ENCODE data around the gene SEC14L1.
A peak's percentile ranks its signal among the peaks of the same experiment; 100 is the strongest.

SEC14L1 gene

DNA sequence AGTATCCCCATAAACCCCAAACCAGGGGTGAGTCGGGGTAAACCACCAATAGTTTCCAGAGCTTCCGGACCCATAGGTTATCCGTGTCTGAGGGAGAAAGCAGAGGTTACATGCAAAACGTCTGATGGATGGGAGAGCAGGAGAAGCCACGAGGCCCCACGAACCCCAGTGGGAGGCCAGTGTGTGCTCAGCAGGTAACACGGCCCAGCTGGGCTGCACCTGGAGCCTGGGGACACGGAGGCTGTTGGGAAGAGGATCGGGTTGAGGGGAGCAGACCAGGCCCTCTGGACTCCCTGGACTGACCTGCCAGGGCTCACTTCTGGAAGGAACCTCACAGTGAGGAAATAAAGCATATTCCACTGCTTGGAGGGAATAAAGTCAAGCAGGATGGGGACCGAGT lies 78.1 kb downstream of the SEC14L1 start:
- no peak for DNase-seq

DNA sequence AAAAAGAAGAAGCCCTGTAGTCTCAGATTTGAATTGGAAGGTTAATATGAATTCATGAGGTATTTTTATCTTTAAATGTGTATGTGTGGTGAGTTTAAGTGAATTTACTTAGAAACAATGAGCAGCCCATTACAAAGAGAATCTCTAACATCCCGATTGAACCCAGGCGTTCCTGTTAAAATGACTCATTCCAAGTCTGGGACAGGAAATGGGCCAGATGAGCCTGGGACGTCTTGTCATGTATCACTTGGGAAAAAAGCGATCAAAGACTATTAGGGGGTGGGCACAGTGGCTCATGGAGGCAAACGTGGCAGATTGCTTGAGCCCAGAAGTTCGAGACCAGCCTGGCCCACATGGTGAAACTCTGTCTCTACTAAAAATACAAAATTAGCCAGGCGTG lies 81.6 kb downstream of the SEC14L1 start:
- no peak for DNase-seq

DNA sequence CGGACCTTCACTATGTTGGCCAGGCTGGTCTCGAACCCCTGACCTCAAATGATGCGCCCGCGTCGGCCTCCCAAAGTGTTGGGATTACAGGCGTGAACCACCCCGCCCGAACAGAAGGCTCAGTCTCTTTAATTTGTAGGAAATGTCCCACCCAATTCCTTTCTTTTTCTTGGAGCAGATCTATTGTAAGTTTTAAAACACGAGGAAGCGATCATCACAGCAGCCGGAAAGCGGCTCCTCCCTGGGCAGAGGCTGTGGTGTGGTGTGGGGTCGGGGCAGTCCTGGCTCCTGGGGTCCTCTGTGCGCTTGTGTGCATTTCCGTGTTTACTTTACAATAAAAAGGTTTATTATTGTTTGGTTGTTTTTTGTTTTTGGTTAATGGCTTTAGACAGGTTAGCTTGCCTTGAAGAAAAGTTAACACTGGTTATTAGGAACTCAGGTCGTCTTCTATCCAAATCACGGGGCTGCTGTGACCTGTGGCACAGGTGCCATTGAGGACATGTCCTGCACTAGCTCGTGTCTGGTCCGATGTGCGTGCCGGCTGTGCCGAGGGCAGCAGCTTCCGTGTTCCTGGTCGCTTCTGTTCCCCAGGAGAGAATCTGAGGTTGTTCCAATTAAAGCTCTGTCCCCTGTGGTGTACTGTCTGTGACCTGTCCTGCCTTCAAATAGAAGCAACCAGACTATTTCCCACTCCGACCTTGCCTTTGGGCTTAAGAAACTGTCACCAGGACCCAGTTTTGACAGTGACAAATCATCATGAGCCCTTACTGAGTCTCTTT lies 83.1 kb downstream of the SEC14L1 start:
- no peak for DNase-seq

DNA sequence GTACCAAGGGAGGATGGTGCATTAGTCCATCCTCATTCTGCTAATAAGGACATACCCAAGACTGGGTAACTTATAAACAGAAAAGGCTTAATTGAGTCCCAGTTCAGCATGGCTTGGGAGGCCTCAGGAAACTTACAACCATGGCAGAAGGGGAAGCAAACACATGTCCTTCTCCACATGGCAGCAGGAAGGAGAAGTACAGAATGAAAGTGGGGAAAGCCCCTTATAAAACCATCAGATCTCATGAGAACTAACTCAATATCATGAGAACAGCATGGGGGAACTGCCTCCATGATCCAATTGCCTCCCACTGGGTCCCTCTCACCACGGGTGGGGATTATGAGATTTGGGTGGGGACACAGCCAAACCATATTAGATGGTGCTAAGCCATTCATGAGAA lies 84.5 kb downstream of the SEC14L1 start:
- no peak for DNase-seq

DNA sequence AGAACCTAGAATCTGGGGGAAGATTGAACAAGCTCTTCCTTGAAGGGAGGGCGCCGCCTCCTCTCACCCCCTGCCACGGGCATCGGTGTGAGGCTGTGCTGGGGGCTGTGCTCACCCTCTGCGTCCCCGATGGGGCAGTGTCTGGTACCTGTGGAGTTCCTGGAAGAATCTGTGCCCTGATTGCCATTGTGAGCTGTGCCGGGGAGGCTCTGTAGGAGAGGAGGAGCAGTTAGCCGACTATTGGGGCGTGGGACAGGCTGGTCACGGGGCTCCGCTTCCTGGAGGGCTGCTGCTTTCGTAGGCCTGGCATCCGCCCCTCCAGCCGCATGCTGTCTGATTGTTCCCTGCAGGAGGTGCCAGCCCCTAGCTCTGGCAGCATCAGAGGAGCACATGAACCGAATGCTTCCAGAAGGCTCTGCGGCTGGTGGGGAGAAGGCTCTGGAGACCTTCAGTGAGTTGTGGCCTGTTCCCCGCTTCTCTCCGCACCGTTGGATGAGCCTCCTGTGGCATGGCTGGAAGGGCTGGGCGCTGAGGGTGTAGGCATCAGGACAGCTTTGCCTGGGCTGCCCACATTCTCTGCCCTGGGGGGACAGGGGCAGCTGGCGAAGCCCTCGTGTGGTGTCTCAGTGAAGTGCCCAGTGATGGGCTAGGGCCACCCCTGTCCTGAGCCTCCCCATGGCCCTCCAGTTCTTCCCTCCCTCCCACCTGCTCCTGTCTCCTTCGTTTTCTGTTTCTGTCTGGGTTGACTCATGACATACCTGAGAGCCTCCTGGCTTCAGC lies 86.9 kb downstream of the SEC14L1 start:
- no peak for DNase-seq

DNA sequence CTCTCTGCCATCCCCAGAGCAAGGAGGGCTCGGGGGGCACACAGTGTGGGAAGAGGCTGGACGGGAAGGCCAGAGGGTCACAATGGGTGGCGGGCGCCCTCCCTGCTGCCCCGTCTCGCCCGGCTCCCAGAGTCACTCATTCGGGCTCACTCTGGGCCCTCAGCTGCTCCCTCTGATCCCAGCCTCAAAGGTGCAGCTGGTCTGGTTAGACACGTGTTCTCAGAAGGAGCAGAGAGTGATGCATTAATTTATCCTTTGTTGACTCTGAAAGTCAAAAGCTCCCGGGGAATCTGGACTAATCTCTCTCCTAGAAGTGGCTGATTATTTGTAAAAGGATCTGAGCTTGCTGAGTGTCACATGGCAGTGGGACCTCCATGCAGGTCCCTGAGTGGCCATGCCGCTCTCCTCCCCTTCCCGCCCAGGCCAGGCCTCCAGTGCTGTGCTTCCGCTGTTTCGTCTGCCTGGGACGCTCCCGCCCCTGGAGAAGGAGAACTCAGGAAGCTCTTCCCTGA lies 87.5 kb downstream of the SEC14L1 start:
- no peak for DNase-seq

DNA sequence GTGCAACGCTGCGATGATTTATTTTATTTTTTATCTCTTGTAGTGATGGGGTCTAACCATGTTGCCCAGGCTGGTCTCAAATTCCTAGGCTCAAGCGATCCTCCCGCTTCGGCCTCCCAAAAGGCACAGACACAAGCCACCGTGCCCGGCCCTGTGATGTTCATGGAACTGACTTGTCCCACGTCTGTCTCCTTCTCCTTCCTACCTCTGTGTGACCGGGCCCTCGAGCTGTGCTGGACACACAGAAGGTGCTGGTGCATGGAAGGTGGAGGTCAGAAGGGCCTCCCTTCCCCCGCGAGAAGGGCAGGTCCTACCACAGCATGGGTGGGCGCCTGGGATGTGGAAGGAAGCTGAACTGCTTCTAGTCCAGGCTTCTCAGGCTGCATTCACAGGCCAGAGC lies 88.0 kb downstream of the SEC14L1 start:
- DNase-seq: no peak

DNA sequence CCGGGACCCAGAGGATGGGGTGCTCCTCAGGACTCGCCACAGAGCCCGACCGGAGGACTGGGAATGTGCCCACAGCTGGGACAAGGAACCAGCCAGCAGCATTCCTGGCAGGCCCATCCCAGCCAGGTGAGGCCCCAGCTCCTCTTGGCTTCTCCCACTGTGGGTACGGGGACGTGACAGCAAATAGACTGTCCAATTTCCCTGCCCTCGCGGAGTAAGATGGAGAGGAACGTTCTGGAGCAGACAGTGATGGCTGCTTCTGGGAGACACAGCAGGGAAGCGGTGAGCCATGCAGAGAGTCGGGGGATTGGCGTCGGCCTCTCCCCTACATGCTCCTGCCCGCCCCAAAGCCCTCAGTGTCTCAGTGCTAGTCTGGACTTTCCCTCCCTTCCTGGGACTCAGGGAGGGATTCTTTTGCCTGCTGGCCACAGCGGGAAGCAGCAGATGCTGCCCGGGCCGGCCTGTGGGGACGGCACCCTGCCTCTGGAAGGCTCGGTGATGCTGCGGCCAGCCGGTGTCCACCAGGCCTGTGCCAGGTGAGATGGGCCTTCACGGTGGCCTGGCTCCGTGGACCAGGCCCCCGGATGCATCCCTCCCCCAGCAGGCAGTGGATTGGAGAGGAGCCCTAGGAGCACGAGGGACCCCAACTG lies 89.1 kb downstream of the SEC14L1 start:
- DNase-seq: no peak

DNA sequence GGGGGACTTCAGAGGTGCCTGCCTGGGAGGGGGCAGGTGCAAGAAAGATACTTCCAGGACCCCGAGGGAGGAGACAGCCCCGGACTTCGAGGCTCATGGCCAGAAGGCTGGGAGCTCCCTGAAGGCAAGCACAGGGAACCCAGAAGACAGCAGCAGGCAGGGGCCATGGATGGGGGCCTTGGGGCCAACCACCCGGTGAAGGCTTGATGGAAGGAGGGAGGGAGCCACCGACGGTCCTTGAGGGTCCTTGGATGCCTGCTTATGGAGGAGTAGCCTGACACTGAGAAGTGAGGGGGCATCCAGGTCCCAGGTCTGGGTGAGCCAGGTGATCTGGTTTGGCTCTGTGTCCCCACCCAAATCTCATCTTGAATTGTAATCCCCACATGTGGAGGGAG lies 89.7 kb downstream of the SEC14L1 start:
- DNase-seq: no peak

DNA sequence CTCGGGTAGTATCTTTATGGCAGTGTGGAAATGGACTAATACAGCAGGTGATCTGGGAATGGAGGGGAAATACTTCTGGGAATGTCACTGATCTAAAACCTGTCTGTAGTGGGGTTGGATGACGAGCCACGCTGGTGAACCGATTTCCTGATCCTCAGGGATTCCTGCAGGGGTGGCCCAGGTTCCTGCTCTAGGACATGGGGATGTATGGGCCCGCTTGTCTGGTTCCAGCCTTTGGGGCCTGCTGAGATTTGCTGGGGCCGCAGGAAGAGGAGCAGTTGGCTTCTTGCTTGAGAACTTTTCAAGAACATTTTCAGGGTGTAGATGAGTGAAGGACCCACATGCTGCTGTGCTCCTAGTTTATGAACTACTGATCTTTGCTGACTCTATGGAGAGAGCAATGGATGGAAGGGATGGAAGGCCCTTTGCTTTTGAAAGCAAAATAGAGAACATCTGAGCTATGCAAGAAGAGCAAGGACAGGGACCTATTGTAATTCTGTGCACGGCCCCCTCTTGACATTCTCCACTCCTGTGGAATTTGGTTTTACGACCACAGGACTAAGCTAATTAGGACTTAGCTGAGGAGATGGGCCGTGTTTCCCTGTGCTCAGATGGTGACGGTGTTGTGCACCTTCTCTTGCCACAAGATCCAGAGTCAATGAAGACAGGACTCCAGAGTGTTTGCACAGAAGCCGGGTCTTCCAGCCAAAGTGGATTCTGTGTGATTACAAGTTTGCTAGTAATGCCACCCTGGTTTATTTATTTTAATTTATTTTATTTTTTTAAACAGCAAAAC lies 90.5 kb downstream of the SEC14L1 start:
- DNase-seq: no peak

DNA sequence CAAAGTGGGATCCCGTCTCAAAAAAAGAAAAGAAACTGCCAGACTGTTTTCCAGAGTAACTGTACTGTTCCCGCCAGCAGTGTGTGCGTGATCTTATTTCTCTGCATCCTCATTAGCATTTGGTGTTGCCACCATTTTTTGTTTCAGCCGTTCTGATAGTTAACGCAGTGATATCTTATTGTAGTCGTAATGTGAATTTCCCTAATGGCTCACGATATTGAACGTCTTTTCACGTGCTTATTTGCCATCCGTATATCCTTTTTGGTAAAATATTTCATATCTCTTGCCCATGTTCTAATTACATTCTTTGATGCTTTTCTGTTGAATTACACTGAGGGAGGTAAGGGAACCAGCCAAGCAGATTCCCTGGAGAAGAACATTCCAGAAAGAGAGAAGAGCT lies 92.4 kb downstream of the SEC14L1 start:
- DNase-seq: no peak

DNA sequence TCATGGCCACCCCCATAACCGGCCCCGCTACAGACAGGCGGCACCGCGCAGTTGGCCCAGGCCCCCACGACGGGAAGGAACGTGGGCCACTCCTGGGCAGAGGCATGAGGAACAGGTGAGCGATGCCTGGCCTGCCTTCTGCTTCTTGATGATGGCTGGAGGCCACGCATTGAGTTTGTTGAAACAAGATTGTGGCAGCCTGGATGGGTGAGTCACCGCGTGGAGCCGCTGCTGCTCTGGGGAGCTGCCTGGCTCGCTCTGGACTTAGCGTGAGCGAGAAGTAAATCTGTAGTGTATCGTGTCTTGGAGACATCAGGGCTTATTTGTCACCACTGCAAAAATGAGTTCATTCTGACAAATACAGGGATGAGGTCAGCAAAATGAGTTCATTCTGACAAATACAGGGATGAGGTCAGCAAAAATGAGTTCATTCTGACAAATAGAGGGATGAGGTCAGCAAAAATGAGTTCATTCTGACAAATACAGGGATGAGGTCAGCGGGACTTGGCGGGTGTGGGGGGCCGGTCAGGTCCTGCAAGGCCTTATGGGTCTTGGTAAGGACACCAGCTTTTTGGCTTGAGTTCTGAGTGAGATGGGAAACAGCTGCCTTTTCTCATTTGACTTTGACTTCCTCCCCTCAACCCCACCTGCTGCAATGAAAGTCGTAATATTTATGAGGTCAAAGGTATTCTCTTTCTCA lies 93.0 kb downstream of the SEC14L1 start:
- peak; percentile 72 for DNase-seq

DNA sequence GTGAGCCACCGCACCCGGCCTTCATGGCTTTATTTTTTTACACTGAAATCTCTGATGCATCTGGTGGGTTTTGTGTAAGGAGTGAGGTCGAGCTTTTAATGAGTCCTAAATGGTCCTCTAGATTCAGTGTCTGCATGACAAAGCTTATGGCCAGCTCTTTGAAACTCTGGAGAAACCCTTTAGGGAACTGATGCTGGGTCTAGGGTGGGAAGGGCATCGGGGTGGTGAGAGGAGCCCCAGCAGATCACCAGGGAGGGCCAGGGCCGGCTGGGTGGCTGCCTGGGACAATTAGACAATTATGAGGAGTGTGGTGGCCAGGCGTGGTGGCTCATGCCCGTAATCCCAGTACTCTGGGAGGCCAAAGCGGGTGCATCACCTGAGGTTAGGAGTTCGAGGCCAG lies 93.9 kb downstream of the SEC14L1 start:
- no peak for DNase-seq

DNA sequence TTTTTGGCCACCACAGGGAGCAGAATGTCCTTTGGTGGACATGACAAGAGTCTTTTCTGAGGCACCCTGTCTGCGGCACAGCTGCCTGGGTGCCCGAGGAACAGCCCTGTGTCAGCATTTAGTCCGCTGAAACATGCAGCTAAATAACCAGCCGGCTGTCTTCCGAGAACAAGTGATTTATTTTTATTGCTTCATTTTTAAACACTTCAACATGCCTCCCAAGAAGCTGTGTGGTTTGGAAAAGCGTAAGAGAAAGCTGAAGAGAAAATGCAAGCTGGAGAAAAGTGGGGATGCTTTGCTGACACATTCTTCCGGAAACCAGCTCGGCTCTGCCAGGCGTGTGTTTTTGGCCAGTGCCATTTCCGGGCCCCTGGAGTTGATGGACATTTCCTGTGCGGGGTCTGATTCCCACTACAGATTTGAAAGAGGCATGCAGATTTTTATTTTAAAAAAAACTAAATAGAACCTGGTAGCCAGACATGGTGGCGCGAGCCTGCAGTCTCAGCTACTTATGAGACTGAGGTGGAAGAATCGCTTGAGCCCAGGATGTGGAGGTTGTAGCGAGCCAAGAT lies 94.7 kb downstream of the SEC14L1 start:
- DNase-seq: peak; percentile 22

DNA sequence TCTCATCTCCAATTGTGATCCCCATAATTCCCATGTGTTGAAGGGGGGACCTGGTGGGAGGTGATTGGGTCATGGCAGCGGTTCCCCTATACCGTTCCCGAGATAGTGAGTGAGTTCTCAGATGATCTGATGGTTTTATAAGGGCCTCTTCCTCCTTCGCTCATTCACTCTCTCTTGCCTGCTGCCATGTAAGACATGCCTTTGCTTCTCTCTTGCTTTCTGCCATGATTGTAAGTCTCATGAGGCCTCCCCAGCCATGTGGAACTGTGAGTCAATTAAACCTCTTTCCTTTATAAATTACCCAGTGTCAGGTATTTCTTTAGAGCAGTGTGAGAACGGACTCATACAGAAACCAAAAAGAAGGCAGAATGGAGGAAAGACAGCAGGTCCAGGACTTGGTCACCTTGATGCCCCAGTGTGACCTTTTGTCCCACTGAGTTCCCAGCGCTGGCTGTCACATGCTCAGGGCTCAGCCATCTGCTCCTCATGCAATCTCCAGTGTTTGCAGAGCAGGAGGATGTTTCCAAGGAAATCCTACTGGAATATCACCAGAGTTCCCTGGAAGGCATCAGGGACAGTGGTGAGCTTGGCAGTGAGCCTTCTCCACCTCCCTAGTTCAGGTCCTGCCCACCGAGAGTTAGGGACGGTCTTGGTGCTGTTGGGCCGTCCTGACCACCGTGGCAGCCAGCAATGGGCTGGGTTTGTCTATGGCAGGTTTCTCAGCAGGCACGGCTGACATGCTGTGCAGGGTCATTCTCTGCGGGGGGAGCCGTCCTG lies 96.7 kb downstream of the SEC14L1 start:
- no peak for DNase-seq

DNA sequence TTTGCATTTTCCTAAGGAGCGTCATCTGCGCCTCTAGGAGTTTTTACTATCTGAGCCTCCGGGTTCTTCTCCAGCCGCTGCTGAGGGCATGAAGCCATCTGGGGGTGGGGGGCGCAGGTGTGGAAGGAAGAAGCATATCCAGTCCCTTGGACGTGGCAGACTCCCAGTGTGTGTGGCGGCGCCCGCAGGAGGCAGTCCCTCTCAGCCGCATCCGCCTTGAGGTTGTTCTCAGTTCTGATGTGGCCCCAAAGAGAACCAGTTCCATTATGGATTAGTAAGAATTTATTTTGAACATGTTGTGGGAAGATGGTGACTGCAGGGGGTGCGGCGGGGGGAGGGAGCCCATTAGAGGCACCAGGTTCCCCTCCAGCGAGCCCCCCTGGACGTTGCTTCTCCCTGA lies 100.2 kb downstream of the SEC14L1 start:
- no peak for DNase-seq

DNA sequence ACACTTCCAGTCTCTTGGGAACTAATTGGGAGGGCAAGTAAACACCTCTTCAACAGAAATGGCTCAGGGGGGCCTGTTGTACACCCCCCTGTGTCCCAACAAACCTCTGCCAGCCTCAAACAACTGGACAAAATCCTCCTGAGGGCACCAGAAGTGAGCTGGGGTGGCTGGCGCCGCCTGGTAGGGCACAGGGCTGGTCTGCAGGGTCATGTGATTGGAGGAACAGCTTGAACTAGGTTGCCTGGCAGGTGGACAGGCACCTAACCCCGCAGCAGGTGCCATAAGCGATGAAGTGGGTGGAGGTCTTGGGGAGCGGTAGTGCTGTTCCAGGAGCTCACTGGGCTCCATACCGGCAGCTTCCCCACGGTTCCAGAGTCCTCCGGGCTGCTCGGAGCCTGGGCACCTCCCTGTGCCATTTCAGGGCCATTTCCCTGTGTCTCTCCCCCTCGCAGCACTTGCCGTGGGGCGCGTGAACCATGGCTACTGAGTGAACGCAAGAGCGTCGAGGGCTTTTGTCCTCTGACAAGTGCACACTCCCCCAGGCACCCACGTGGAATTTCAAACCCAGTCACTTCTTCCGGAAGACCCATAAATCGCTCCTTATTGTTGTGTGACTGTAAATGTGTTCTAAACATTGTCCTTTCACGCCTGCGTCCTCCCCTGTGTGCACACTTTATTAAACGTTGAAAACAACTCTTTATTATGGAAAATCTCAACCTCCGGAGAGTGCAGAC lies 101.5 kb downstream of the SEC14L1 start:
- no peak for DNase-seq

DNA sequence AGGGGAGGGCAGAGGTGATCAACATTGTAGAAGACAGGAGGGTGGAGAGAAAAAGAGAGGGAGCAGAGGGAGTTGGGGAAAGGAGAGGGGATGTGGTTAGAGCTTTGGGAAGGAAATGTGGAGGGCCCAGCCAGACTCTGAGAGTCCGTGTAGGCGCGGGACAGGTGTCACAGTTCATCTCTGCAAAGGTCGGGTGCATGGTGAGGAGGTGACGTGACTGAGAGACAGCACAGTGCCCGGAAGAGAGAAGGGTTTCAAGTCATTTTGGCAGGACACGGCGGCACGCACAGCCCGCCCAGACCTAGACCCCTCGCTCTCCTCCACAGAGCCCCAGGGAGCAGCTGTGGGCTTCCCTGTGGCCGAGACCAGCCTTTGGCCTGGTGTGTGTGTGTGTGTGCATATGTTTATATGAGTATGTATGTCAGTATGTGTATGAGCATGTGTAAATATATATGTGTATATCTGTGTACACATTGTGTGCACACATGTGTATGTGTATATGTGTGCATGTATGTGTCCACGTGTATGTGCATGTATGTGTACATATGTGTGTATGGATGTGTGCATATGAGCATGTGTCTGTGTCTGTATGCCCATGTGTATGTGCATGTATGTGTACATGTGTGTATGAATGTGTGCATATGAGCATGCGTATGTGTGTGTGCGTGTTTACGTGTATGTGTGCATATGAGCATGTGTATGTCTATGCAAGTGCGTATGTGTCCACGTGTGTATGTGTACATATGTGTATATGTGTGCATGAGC lies 104.6 kb downstream of the SEC14L1 start:
- DNase-seq: no peak

All from stimulated activated CD4-positive, alpha-beta T cell treated with anti-CD3 and anti-CD28 coated beads, Interleukin-1b, Interleukin-23, amount 100 ng/mL, for 48 hours (primary cell).